Measurements from ENCODE around the gene MAGI1. TPM values are rescaled to one million over a fixed set of nuclear protein-coding genes. Genes with fewer than 3 reads are reported as not detected.

MAGI1 gene
- total and polyA plus RNA-seq, 2 donors (not counting 1 experiment from before 2014, with no cell fraction given) = 0.10 to 0.22 TPM

- H3K9me3 ChIP-seq (ENCODE audit: control extremely low read depth in 1 of 3, control insufficient read depth in 2 of 3, insufficient read depth in 1 of 3, low read length in 2 of 3) = no peaks in the 10 kb centered on the region
- Mint-ChIP-seq H3K27me3 (no peaks in the 10 kb centered on the region), H3K27ac (no peak overlapping the region), H3K4me1 (no peaks in the 10 kb centered on the region), H3K9me3 (ENCODE audit: insufficient read depth) (no peaks in the 10 kb centered on the region), H3K4me3 (no peak overlapping the region)
- no peak overlapping the region for H3K4me3 ChIP-seq (ENCODE audit: control extremely low read depth in 1 of 5, extremely low read depth in 1 of 5, insufficient read depth in 1 of 5, low read depth in 2 of 5, low read length in 4 of 5)
- no peaks in the 10 kb centered on the region for H4K20me1 ChIP-seq (ENCODE audit: control insufficient read depth, insufficient read depth, low read length, poor library complexity, severe bottlenecking)
- no peaks in the 10 kb centered on the region for H3K4me1 ChIP-seq (ENCODE audit: control insufficient read depth in 2 of 2, insufficient read depth in 2 of 2, low read length in 2 of 2)
- no peak for DNase-seq
- H2AFZ ChIP-seq (ENCODE audit: insufficient read depth, low read depth, low read length, poor library complexity, severe bottlenecking) = no peak overlapping the region
- 100% methylated on average over 1 of the region's 2 CpGs for WGBS (ENCODE audit: insufficient coverage)
- POLR2A ChIA-PET = no interaction called here
- H3K27ac ChIP-seq (ENCODE audit: low read length in 2 of 2) = no peak overlapping the region
- TF ChIP-seq CTCF (IDR thresholded peaks at IDR 0.05) (no peak), EZH2 (IDR thresholded peaks at IDR 0.05; ENCODE audit: borderline replicate concordance, insufficient read depth, low read depth, low read length, poor library complexity, severe bottlenecking) (no peak)
- no peaks in the 10 kb centered on the region for H3K27me3 ChIP-seq (replicated peaks in 1 of 4; ENCODE audit: control extremely low read depth in 1 of 4, control insufficient read depth in 3 of 4, insufficient read depth in 4 of 4, low read length in 3 of 4)
- ATAC-seq (ENCODE audit: low read depth) = no peak
- no peak overlapping the region for H3K9ac ChIP-seq (ENCODE audit: low read length)
- H3K36me3 ChIP-seq (replicated peaks in 1 of 2; ENCODE audit: control extremely low read depth in 1 of 2, control insufficient read depth in 1 of 2, extremely low read depth in 1 of 2, insufficient read depth in 2 of 2, low read length in 1 of 2) = no peaks in the 10 kb centered on the region
- CTCF ChIA-PET = no interaction called here
- H3K79me2 ChIP-seq (ENCODE audit: control insufficient read depth, insufficient read depth, low read length) = no peaks in the 10 kb centered on the region
- intact Hi-C loops (cut with micrococcal nuclease) = no loop called here
- no peak overlapping the region for H3K4me2 ChIP-seq (replicated peaks; ENCODE audit: low read depth, low read length, poor library complexity, severe bottlenecking)
Measured at GRCh38 chr3:65676580-65676979, 362.1 kb downstream of the MAGI1 start.

DNA sequence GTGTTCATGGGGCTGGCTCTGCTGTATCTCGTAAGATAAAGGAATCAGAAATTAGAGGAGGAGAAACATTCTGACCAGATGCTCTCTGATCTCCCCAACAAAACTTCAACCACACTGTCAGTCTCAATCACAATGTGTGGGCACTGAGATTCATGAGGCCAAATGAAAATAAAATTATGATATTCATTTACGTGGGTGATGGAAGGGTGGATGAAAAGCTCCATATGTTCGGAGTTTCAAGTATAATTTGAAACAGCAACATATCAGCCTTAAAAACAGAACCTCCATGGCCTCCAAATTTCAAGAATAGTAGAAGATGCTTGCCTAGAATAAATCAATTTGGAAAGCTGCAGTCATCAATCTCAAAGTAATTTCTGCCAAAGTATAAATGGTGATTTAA lies 363.7 kb downstream of the MAGI1 start:
- no CpG with 5 or more reads among the region's 3 CpGs for WGBS (ENCODE audit: insufficient coverage)
- no peak for DNase-seq
- no peaks in the 10 kb centered on the region for H3K79me2 ChIP-seq (ENCODE audit: control insufficient read depth, insufficient read depth, low read length)
- Mint-ChIP-seq H3K4me1 (no peaks in the 10 kb centered on the region), H3K9me3 (ENCODE audit: insufficient read depth) (no peaks in the 10 kb centered on the region), H3K27ac (no peak overlapping the region), H3K4me3 (no peak overlapping the region), H3K27me3 (no peaks in the 10 kb centered on the region)
- H4K20me1 ChIP-seq (ENCODE audit: control insufficient read depth, insufficient read depth, low read length, poor library complexity, severe bottlenecking) = no peaks in the 10 kb centered on the region
- no peak overlapping the region for H3K4me3 ChIP-seq (ENCODE audit: control extremely low read depth in 1 of 5, extremely low read depth in 1 of 5, insufficient read depth in 1 of 5, low read depth in 2 of 5, low read length in 4 of 5)
- H3K27me3 ChIP-seq (replicated peaks in 1 of 4; ENCODE audit: control extremely low read depth in 1 of 4, control insufficient read depth in 3 of 4, insufficient read depth in 4 of 4, low read length in 3 of 4) = no peaks in the 10 kb centered on the region
- H3K4me1 ChIP-seq (ENCODE audit: control insufficient read depth in 2 of 2, insufficient read depth in 2 of 2, low read length in 2 of 2) = no peaks in the 10 kb centered on the region
- ATAC-seq (ENCODE audit: low read depth) = no peak
- H3K9me3 ChIP-seq (ENCODE audit: control extremely low read depth in 1 of 3, control insufficient read depth in 2 of 3, insufficient read depth in 1 of 3, low read length in 2 of 3) = no peaks in the 10 kb centered on the region
- H2AFZ ChIP-seq (ENCODE audit: insufficient read depth, low read depth, low read length, poor library complexity, severe bottlenecking) = no peak overlapping the region
- POLR2A ChIA-PET = no interaction called here
- H3K36me3 ChIP-seq (replicated peaks in 1 of 2; ENCODE audit: control extremely low read depth in 1 of 2, control insufficient read depth in 1 of 2, extremely low read depth in 1 of 2, insufficient read depth in 2 of 2, low read length in 1 of 2) = no peaks in the 10 kb centered on the region
- no peak overlapping the region for H3K9ac ChIP-seq (ENCODE audit: low read length)
- no peak overlapping the region for H3K27ac ChIP-seq (ENCODE audit: low read length in 2 of 2)
- H3K4me2 ChIP-seq (replicated peaks; ENCODE audit: low read depth, low read length, poor library complexity, severe bottlenecking) = no peak overlapping the region
- TF ChIP-seq CTCF (IDR thresholded peaks at IDR 0.05) (no peak), EZH2 (IDR thresholded peaks at IDR 0.05; ENCODE audit: borderline replicate concordance, insufficient read depth, low read depth, low read length, poor library complexity, severe bottlenecking) (no peak)
- CTCF ChIA-PET = no interaction called here
- intact Hi-C loops (cut with micrococcal nuclease) = no loop called here
